Stimulated activated CD4-positive, alpha-beta T cell treated with anti-CD3 and anti-CD28 coated beads, Interleukin-2, amount 100 ng/mL, for 4 hours (primary cell): ENCODE data around the gene CPB2.

ENCODE experiments used
- DNase-seq: peaks from one replicate; pipeline ENCODE4 v3.0.0-alpha.2; 2020; ENCODE audit warnings: low read depth

CPB2 gene

GRCh38 chr13:46050771-46051170 is 54.1 kb downstream of the CPB2 start:
- no peak for DNase-seq

GRCh38 chr13:46045424-46045823 is 59.4 kb downstream of the CPB2 start:
- no peak for DNase-seq

GRCh38 chr13:46043647-46044046 is 61.2 kb downstream of the CPB2 start:
- no peak for DNase-seq

GRCh38 chr13:46041419-46041839 is 63.4 kb downstream of the CPB2 start:
- no peak for DNase-seq

GRCh38 chr13:46040763-46041162 is 64.1 kb downstream of the CPB2 start:
- no peak for DNase-seq

GRCh38 chr13:46039411-46040182 is 65.2 kb downstream of the CPB2 start:
- no peak for DNase-seq

- DNase-seq: no peak
Observed at GRCh38 chr13:46038296-46038695, 66.5 kb downstream of the CPB2 start.

GRCh38 chr13:46035066-46035465 is 69.8 kb downstream of the CPB2 start:
- DNase-seq: no peak

GRCh38 chr13:46032341-46032740 is 72.5 kb downstream of the CPB2 start:
- DNase-seq: no peak

GRCh38 chr13:46031581-46032263 is 73.1 kb downstream of the CPB2 start:
- DNase-seq: no peak

GRCh38 chr13:46025157-46025556 is 79.7 kb downstream of the CPB2 start:
- DNase-seq: no peak

GRCh38 chr13:46022481-46022880 is 82.4 kb downstream of the CPB2 start:
- DNase-seq: no peak

- no peak for DNase-seq
Observed at GRCh38 chr13:46016216-46016615, 88.6 kb downstream of the CPB2 start.

GRCh38 chr13:46015366-46015765 is 89.5 kb downstream of the CPB2 start:
- no peak for DNase-seq

- no peak for DNase-seq
Observed at GRCh38 chr13:46012404-46012803, 92.4 kb downstream of the CPB2 start.

- no peak for DNase-seq
Observed at GRCh38 chr13:46010148-46010547, 94.7 kb downstream of the CPB2 start.

GRCh38 chr13:46008631-46009030 is 96.2 kb downstream of the CPB2 start:
- DNase-seq: no peak

- DNase-seq: no peak
Observed at GRCh38 chr13:46006688-46007452, 98.0 kb downstream of the CPB2 start.

GRCh38 chr13:46004491-46004890 is 100.3 kb downstream of the CPB2 start:
- DNase-seq: no peak
